HG02840 (cell line): ENCODE results near the gene WIPF3.

Experiments used
- ATAC-seq: cut with Tn5 transposase; IDR thresholded peaks from one replicate; pipeline ENCODE4 v1.9.1; 2021; ENCODE audit warnings: mild to moderate bottlenecking, moderate library complexity, moderate number of reproducible peaks; ENCODE audit not compliant: unreplicated experiment, low FRiP score

The WIPF3 gene

DNA sequence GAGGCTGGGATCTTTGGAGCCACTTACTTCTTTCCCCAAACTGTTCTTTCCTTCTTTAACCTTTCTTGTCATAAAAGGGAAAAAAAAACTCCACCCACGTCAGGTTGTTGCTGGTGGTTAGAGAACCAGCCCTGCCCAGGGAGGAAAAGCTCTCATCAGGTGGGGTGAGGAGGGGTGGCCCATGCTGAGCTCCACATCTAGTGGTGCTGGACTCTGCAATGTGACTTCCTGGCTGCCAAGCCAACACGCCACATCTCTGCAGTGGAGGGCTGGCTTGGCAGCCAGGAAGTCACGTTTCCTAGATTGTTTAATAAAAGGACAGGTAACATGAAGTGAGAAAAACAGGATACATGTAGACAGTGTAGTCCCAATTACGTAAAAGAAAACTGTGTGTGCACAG lies 37.4 kb downstream of the WIPF3 start:
- ATAC-seq: no peak

DNA sequence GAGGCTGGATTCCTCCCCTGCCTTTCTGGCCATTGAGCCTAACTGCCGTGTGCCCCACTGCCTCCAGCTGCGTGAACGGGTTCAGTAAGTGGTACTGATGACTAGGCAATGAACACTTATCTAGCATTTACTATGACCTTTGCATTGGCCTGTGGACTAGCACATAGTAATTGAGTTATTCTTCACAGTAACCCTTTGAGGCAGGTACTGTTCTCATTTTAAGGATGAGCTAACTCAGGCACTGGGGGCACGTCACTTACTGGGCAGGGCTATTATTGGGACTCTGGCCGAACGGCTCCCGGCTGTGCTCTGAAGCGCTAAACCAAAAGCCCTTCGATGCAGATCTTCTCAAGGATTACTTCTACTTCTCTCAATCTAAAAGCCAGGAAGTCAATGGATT lies 38.3 kb downstream of the WIPF3 start:
- no peak for ATAC-seq

GRCh38 chr7:29847496-29847895 lies 41.2 kb downstream of the WIPF3 start:
- ATAC-seq: no peak

DNA sequence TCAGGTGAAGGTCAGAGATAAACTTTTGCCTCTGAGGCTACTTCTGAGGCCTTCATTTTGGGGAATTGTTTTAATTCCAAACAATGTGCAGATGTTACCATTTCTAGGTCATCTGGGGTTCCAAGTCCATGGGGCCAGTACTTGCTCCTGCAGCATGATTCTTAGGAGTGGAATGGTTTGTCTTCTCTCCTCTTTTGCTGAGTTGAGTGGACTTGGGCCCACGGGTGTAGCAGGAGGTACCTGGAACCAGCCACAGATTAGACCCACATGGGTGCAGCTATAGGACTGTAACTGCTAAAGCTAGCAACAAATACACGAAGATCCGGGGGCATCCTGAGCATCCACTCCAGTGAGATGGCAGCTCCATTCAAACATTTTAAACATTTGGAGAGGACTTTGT lies 41.6 kb downstream of the WIPF3 start:
- ATAC-seq: no peak

DNA sequence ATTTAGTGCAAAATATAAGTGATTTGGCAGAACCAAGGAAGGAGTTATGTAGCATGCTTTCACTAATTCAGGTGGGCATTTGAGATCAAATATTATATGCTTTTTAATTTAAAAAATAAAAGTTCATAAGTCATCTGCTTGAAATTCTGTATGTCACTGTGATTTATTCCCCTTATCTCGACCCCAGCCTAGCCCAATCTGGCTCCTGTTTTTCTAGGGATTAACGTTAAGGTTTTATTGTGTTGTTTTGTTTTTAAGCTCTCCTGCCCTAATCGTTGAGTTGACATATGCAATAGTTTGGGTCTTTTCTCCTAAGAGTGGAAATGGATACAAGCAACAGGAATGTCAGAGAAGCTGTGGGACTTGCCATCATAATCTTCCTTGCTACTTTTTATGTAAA lies 42.6 kb downstream of the WIPF3 start:
- no peak for ATAC-seq

DNA sequence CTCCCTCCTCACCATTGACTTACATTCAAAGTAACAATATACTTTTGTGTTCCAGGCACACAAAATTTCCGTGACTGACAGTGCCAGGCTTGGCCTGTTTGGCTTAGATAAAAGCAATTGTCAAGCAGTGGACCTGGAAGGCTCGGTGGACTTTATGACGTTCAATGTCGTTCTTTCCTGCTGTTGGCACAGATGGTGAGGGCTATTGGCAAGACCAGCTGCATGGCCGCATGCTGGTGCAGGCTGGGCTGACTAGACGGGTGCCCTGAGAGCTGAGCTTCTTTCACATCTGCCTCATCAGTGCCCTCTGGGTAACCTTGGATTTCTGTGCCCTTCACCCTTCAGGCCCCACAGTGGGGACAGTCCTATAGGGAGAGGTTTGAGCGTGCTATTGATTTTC lies 45.2 kb downstream of the WIPF3 start:
- no peak for ATAC-seq

DNA sequence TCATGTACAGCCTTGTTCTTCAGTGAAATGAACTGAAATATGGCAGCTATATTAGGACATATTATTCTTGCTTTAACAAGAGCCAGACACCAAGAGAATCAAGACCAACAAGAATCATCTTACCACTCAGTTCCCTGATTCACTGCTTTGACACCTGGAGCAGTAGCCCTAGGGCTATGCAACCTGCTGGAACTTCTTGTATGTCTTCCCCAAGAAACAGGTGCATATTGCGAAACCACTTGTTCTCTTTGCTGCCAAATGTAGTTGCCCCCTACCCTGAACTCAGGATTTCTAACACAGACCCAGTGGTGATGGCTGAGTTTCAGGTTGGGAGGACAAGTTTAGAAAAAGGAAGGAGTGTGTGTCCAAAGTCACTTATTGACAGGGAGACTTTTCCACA lies 46.1 kb downstream of the WIPF3 start:
- no peak for ATAC-seq

GRCh38 chr7:29853072-29853471 lies 46.8 kb downstream of the WIPF3 start:
- ATAC-seq: no peak

- no peak for ATAC-seq
These were observed 47.5 kb downstream of the WIPF3 start for GRCh38 chr7:29853789-29854188.

- ATAC-seq: no peak
These were observed 48.1 kb downstream of the WIPF3 start for GRCh38 chr7:29854257-29854938.

DNA sequence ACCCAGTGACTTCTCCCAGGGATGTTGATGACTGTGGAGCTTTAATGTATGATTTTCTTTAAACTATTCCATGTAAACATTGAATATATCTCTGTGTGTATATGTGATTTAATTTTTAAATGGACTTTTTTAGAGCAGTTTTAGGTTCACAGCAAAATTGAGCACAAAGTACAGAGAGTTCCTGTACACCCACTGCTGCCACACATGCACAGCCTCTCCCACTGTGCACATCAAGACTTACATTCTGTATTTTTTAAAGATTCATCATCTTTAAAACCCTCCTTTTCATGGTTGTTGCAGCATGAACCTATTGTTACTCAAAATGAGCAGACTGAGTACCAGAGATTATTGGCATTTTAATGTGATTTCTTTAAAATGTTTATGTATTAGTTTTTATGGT lies 51.3 kb downstream of the WIPF3 start:
- no peak for ATAC-seq

DNA sequence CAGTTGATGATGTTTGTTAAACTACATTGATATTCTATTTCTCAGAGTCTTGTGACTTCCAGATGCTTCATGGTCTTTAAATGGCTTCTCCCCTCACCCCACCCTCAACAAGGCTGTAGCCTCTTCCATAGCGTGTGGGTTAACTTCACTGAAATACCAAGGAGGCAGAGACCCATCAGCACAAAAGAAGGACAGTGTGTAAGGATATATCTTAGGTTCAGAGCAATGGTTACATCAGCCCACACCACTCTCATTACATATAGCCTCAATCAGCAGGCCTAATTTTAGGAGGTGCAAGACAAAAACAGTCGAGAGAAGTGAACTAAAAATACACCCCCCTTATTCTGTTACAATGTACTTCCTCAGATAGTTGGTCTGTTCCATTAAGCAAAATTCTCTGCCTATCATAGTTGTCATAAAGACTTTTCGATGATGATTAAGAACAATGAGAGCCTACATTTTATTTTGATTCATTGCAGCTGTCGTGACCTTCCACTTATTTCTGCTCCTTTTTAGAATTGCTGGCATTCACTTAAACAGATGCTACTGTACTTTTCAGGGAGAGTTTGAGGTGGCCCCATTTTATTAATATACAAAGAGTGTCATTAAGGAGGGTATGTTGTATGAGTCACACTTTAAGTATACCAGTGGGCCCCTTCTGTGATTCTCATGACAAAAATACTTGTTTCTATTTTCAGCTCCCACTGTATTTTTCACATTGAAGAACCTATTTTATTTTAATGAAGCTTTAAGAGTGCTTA lies 52.1 kb downstream of the WIPF3 start:
- ATAC-seq: no peak

DNA sequence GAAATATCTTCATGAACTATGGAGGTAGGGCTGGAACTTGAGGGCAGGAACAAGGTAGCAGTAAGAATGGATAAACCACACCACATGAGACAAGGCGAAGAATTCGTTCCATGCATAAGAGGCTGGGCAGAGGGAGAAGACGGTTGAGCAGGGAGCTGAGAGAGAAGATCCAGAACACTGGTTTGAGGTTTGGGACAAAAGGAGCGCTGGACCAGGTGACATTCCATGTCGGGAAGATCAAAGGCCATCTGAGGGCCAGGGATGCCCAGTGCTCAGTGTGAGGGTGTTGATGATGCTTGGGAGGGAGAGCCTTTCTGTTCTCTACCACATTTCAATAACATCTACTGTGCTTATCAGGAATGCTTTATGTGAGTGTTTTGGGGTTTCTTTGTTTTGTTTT lies 52.8 kb downstream of the WIPF3 start:
- no peak for ATAC-seq

DNA sequence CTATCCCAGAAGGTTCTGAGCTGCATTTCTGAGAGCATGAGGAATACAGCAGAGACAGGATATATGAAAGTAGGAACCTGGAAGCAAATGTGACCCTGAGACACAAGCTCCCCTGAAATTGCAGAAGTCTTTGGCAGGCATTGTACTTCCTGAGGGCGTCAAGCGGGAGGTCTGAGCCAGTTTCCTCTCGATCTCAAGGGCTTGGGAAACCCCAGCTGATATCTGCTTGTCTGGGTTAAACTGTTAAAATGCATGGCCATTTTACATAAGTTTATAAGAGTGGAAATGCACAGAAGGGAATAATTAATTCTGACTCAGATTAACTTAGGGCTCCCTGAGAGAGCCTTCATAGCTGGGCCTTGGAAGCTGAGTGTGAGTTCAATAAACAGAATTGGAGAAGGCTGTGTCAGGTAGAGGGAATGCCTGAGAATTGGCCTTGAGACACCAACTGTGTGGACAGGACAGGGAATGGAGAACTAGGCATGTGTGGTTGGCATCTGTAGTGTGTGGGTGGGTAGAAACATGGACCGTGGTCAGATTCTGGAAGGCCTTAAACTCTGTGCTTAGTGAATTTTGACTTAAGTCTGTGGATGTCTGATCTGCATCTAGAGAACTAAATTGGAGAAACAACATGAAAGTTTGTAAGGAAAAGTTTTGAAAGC lies 53.3 kb downstream of the WIPF3 start:
- ATAC-seq: no peak

DNA sequence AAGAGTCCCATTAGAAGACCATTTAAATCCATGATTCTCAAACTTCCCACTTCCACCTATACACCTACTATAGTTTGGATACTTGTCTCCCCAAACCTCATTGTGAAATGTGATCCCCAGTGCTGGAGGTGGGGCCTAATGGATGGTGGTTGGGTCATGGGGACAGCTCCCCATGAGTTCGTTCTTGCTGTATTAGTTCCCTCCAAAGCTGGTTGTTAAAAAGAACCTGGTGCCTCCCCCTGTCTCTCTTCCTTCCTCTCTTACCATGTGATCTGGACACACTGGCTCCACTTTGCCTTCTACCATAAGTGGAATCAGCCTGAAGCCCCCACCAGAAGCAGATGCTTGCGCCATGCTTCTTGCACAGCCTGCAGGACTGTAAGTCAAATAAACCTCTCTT lies 53.9 kb downstream of the WIPF3 start:
- ATAC-seq: no peak

DNA sequence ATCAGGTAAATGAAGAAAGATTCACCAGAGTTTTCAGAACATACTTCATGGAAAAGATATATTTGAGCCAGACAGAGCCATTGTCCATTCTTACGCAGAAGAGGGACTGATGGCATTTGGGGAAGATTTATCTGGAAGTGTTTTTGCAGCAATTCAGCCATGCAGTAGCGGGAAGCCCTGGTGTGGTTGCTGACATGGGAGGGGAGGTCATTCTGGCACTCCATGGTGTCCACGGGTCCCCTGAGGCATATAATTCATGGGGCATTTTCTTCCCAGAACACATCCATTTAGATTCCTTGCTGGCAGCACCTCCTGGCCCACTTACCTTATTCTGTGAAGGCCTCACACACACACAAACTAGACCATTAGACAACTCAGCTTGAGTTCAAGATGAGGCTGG lies 55.6 kb downstream of the WIPF3 start:
- ATAC-seq: no peak

DNA sequence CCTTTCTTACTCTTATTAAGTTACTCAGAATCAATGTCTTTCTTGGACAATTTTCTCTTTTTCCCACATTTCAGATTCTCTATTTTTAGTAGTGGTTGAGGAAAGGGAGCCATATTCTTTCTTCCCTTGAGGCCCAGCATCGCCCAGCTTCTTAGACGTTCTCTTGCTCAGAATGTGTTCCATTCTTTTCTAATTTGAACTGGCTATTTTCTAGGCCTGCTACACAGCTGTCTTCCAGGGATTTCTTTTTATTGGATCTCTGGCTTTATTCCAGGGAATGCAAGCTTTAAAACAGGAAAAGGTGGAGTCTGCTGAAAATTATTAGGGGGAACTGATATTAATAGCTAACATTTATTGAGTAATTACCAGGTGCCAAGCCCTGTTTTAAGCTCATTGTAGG lies 58.3 kb downstream of the WIPF3 start:
- ATAC-seq: no peak

GRCh38 chr7:29865526-29865925 lies 59.2 kb downstream of the WIPF3 start:
- no peak for ATAC-seq

DNA sequence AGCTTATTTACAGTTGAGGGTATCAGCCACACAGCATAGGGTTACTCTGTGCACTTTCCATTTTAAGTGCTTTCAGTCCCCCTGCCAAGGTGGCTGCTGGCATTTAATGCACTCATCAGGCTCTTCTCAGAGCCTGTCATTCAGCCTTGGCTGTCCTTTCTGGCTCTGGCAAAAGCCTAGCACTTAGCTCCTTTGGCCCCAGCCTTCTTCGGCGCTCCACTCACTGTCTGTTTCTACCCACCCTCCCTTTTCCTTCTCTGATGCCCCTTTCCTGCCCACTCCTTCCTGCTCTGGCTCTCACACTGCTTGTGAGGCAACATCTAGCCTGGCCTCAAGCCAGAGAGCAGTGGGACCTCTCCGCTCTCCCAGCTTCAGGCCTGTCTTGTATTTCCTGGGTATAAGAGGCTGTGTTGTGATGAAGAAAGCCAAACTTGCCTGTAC lies 60.2 kb downstream of the WIPF3 start:
- ATAC-seq: no peak

- no peak for ATAC-seq
These were observed 65.6 kb downstream of the WIPF3 start for GRCh38 chr7:29871787-29872398.

DNA sequence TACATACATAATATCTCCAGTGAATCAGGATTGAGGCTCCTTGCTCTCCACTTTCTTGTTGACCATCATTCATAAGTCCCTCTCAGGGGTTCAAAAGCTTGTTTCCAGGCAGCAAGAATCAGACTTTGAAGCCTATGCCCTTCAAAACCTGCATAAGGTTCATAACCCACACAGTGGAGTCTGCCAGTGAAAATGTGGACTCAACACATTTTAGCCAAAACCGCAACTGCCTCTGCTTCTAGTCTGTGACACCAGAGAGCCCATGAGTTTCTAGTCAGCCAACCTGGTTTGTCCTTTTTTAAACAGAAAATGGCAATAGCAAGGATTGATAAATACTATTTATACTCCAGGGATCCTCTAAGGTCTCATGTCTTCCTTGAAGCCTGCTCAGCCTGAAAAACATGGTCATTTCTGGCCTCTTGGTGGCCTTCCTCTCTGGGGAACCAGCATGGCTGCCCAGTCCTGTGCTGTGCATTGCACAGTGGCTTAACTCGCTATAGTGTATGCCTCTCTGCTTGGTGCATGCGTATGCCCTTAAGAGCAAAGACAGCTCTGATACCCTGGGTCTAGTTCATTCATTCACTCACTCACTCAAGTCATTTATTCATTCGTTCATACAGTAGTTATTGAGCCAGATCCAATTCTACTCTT lies 67.5 kb downstream of the WIPF3 start:
- ATAC-seq: no peak
